H1 (cell line): ENCODE data around the gene ACTN4. TPM values are rescaled to one million over a fixed set of nuclear protein-coding genes. Genes with fewer than 3 reads are reported as not detected.

ENCODE experiments used
- CTCF ChIA-PET: fragments of 300-600 bp; sonication (Branson Sonifier 250); formaldehyde crosslinking; loops from one replicate; lab custom pipeline; 2021; ENCODE audit not compliant: partially characterized antibody; lab: Charles Lee
- POLR2A ChIA-PET: fragments of 300-600 bp; sonication (Branson Sonifier 250); formaldehyde crosslinking; loops from one replicate; lab custom pipeline; 2021; ENCODE audit warnings: inconsistent platforms; ENCODE audit not compliant: partially characterized antibody; lab: Charles Lee
- DNase-seq, 2 experiments: peaks; one replicate each; pipeline versions ENCODE4 v3.0.0 to v3.0.0-alpha.2; 2010 to 2022; ENCODE audit warnings: low spot score in 2 of 2, low read depth in 1 of 2, mixed read lengths in 1 of 2
- FAIRE-seq: peaks from 2 replicates; lab custom pipeline; 2011; peaks lifted over from hg19 to GRCh38; lab: Jason Lieb, UNC
- H2AFZ ChIP-seq: 2 replicates; pipeline ENCODE4 v1.8.1; 2012; ENCODE audit warnings: low read length, inconsistent platforms
- H2AK5ac ChIP-seq: 2 replicates; pipeline ENCODE4 v1.6.1; 2013; ENCODE audit warnings: low read depth, low read length
- H2BK120ac ChIP-seq: replicated peaks from 2 replicates; pipeline ENCODE3; 2013; ENCODE audit warnings: low read depth, low read length, inconsistent platforms
- H2BK12ac ChIP-seq: 2 replicates; pipeline ENCODE4 v1.6.1; 2013; ENCODE audit warnings: low read depth, low read length
- H2BK15ac ChIP-seq: 2 replicates; pipeline ENCODE4 v1.6.1; 2013; ENCODE audit warnings: low read length
- H2BK20ac ChIP-seq: 2 replicates; pipeline ENCODE4 v1.6.1; 2013; ENCODE audit warnings: low read length
- H2BK5ac ChIP-seq: 2 replicates; pipeline ENCODE4 v1.6.1; 2013; ENCODE audit warnings: low read depth, low read length
- H3K14ac ChIP-seq: 2 replicates; pipeline ENCODE4 v1.6.1; 2013; ENCODE audit warnings: inconsistent platforms; ENCODE audit not compliant: insufficient read length
- H3K18ac ChIP-seq: 2 replicates; pipeline ENCODE4 v1.6.1; 2013; ENCODE audit warnings: low read length; ENCODE audit errors: extremely low read depth
- H3K23ac ChIP-seq: 2 replicates; pipeline ENCODE4 v1.6.1; 2013; ENCODE audit warnings: inconsistent platforms; ENCODE audit not compliant: insufficient read length
- H3K23me2 ChIP-seq: 2 replicates; pipeline ENCODE4 v1.6.1; 2013; ENCODE audit warnings: low read depth, low read length
- H3K27ac ChIP-seq: 2 replicates; pipeline ENCODE4 v1.6.1; 2011; ENCODE audit warnings: low read depth, low read length, inconsistent platforms
- H3K27me3 ChIP-seq, 4 experiments: replicated peaks in 1 of 4; 1 replicate in 1 of 4; 2 replicates in 3 of 4; pipeline versions ENCODE4 v1.6.1 to v1.8.1; 2011 to 2013; ENCODE audit warnings: low read length in 3 of 4, mild to moderate bottlenecking in 3 of 4, inconsistent platforms in 2 of 4, mixed read lengths in 2 of 4, moderate library complexity in 1 of 4; ENCODE audit not compliant: control insufficient read depth in 3 of 4, insufficient read depth in 3 of 4; ENCODE audit errors: extremely low read depth in 1 of 4
- H3K36me3 ChIP-seq, 4 experiments: 2 replicates each; pipeline versions ENCODE4 v1.6.1 to v1.8.1; 2011 to 2013; ENCODE audit warnings: mild to moderate bottlenecking in 4 of 4, low read length in 3 of 4, moderate library complexity in 2 of 4, control low read depth in 1 of 4, inconsistent platforms in 1 of 4; ENCODE audit not compliant: insufficient read depth in 4 of 4, control insufficient read depth in 2 of 4
- H3K4ac ChIP-seq: replicated peaks from 2 replicates; pipeline ENCODE3; 2013; ENCODE audit warnings: low read length, low read depth, mixed read lengths, inconsistent platforms; ENCODE audit not compliant: insufficient read length
- H3K4me1 ChIP-seq, 4 experiments: replicated peaks in 1 of 4; 1 replicate in 1 of 4; 2 replicates in 3 of 4; pipeline versions ENCODE4 v1.6.1 to v1.8.1; 2011 to 2013; ENCODE audit warnings: low read length in 3 of 4, inconsistent platforms in 2 of 4, mixed read lengths in 1 of 4; ENCODE audit not compliant: insufficient read depth in 4 of 4, control insufficient read depth in 3 of 4
- H3K4me2 ChIP-seq, 2 experiments: 2 replicates each; pipeline versions ENCODE4 v1.6.1 to v1.8.1; 2011 to 2013; ENCODE audit warnings: low read depth in 2 of 2, low read length in 2 of 2, control low read depth in 1 of 2, inconsistent platforms in 1 of 2, mild to moderate bottlenecking in 1 of 2; ENCODE audit not compliant: insufficient read depth in 1 of 2
- H3K4me3 ChIP-seq, 4 experiments: fragments of 200-600, 300-600 bp in 1 of 4; sonication (generic), shearing (Covaris generic), sonication (Bioruptor Twin) in 1 of 4; 2 replicates each; pipeline versions ENCODE4 v1.5.1 to v1.8.1; 2011 to 2016; ENCODE audit warnings: low read length in 4 of 4, low read depth in 3 of 4, control low read depth in 2 of 4, inconsistent platforms in 2 of 4, mild to moderate bottlenecking in 2 of 4, mixed read lengths in 1 of 4, moderate library complexity in 1 of 4; ENCODE audit not compliant: insufficient read depth in 2 of 4; ENCODE audit errors: extremely low read depth in 1 of 4
- H3K56ac ChIP-seq: replicated peaks from 2 replicates; pipeline ENCODE3; 2013; ENCODE audit warnings: low read depth, mild to moderate bottlenecking, mixed read lengths, low read length, inconsistent platforms; ENCODE audit not compliant: insufficient read length
- H3K79me1 ChIP-seq: 2 replicates; pipeline ENCODE4 v1.6.1; 2013; ENCODE audit warnings: low read depth, low read length, control low read depth
- H3K79me2 ChIP-seq, 2 experiments: 2 replicates each; pipeline versions ENCODE4 v1.6.1 to v1.8.1; 2012 to 2013; ENCODE audit warnings: low read length in 2 of 2, mild to moderate bottlenecking in 2 of 2, inconsistent platforms in 1 of 2; ENCODE audit not compliant: insufficient read depth in 2 of 2, control insufficient read depth in 1 of 2
- H3K9ac ChIP-seq, 4 experiments: replicated peaks in 1 of 4; 1 replicate in 1 of 4; 2 replicates in 3 of 4; pipeline versions ENCODE4 v1.6.1 to v1.8.1; 2011 to 2013; ENCODE audit warnings: low read depth in 3 of 4, low read length in 3 of 4, control low read depth in 2 of 4, mild to moderate bottlenecking in 2 of 4, moderate library complexity in 2 of 4, inconsistent platforms in 1 of 4; ENCODE audit errors: extremely low read depth in 1 of 4
- H3K9me3 ChIP-seq, 2 experiments: 2 replicates each; pipeline versions ENCODE4 v1.6.1 to v1.8.1; 2012 to 2013; ENCODE audit warnings: mild to moderate bottlenecking in 2 of 2, moderate library complexity in 2 of 2, control low read depth in 1 of 2, inconsistent platforms in 1 of 2, low read depth in 1 of 2, low read length in 1 of 2, mixed read lengths in 1 of 2; ENCODE audit not compliant: insufficient read depth in 2 of 2
- H4K20me1 ChIP-seq, 2 experiments: replicated peaks in 1 of 2; 2 replicates each; pipeline versions ENCODE3 to v1.8.1; 2011 to 2013; ENCODE audit warnings: inconsistent platforms in 2 of 2, low read length in 2 of 2, mild to moderate bottlenecking in 1 of 2; ENCODE audit not compliant: insufficient read depth in 2 of 2, control insufficient read depth in 1 of 2
- H4K5ac ChIP-seq: 2 replicates; pipeline ENCODE4 v1.6.1; 2013; ENCODE audit warnings: low read length, low read depth, mixed read lengths, inconsistent platforms; ENCODE audit not compliant: insufficient read length
- H4K8ac ChIP-seq: 2 replicates; pipeline ENCODE4 v1.8.0; 2013; ENCODE audit warnings: mild to moderate bottlenecking, moderate library complexity, low read length, inconsistent platforms; ENCODE audit not compliant: insufficient read depth; ENCODE audit errors: extremely low read depth
- H4K91ac ChIP-seq: replicated peaks from 2 replicates; pipeline ENCODE3; 2013; ENCODE audit warnings: low read length, mixed read lengths, inconsistent platforms; ENCODE audit not compliant: insufficient read length
- EP300 ChIP-seq, 2 experiments: IDR thresholded peaks; 1 replicate in 1 of 2; 2 replicates in 1 of 2; pipeline ENCODE4 v1.6.1; 2011 to 2012; ENCODE audit warnings: low read depth in 2 of 2, low read length in 2 of 2, mild to moderate bottlenecking in 2 of 2, borderline replicate concordance in 1 of 2, inconsistent platforms in 1 of 2, moderate library complexity in 1 of 2
- WGBS, 2 experiments: shearing (Covaris generic) in 1 of 2; methylation state at CpG; one replicate each; pipeline versions ENCODE4 v1.1.6 to v1.1.7; 2013 to 2015; ENCODE audit warnings: low lambda C conversion rate in 2 of 2, mixed read lengths in 2 of 2, inconsistent platforms in 1 of 2, low coverage in 1 of 2, missing lambda C conversion rate in 1 of 2; ENCODE audit not compliant: insufficient replicate concordance in 2 of 2, insufficient coverage in 1 of 2, insufficient read length in 1 of 2; ENCODE audit errors: extremely low coverage in 1 of 2, missing lambda C conversion rate in 1 of 2; 5-methylcytosine and 5-hydroxymethylcytosine counted together
- polyA plus RNA-seq, 7 experiments: library from polyadenylated mRNA; depleted of rRNA in 3 of 7; stranded (reverse) in 5 of 7; unstranded in 2 of 7; fragments of >200 nt in 5 of 7; fragments of 200-250 nt in 2 of 7; gene quantifications; 1 replicate in 5 of 7; 2 replicates in 1 of 7; 4 replicates in 1 of 7; pipeline versions ENCODE4 v1.2.1 to v1.2.3, GENCODE V29; 2011 to 2013; ENCODE audit warnings: missing spikeins in 2 of 7, mixed read lengths in 2 of 7
- total RNA-seq: library from RNA; stranded (reverse); fragmentation: NEBNext Ultra II Directional; extraction: Animal tissue kit (Norgen Biotek cat#: 25700); gene quantifications from 2 replicates; pipeline ENCODE4 v1.2.1, GENCODE V29; 2021

The ACTN4 gene
- total and polyA plus RNA-seq, 2 of the 8 experiments (the other 6 are each of a cell fraction or from before 2014, with no cell fraction given): 211 to 520 TPM

DNA sequence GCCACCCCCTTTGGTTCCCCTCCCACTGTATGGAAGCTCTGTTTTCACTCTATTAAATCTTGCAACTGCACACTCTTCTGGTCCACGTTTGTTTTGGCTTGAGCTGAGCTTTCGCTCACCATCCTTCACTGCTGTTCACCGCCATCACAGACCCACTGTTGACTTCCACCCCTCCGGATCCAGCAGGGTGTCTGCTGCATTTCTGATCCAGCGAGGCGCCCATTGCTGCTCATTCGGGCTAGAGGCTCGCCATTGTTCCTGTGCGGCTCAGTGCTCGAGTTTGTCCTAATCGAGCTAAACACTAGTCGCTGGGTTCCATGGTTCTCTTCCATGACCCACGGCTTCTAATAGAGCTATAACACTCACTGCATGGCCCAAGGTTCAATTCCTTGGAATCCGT lies 42.7 kb downstream of the ACTN4 start:
- H4K20me1 ChIP-seq: peaks cover 0 to 11% of the 10 kb centered on the region in 2 experiments
- peaks cover 1% of the 10 kb centered on the region; the same call in 1 of the 2 replicates for H3K23me2 ChIP-seq
- POLR2A ChIA-PET: interaction anchor here (1.1 to 23.4 kb wide), 10 partner anchors 8 to 55 kb away, joined by 3 to 495 read pairs (median 9); partner anchors contain the start of gene ACTN4

More for the DNA sequence above, 42.7 kb downstream of the ACTN4 start:
- DNase-seq (no peak), FAIRE-seq (no peak)
- no peaks in the 10 kb centered on the region; a peak in 1 of 8 replicates for H3K36me3 ChIP-seq
- peak overlapping the region; percentile 66 for H2BK5ac ChIP-seq
- no peak overlapping the region for H3K23ac ChIP-seq
- H3K18ac ChIP-seq: no peak overlapping the region
- no peak overlapping the region for H3K4me3 ChIP-seq
- H3K79me2 ChIP-seq: peaks cover 4 to 92% of the 10 kb centered on the region in 2 experiments; a peak in 2 of 4 replicates
- no peak overlapping the region for H4K91ac ChIP-seq
- no peaks in the 10 kb centered on the region for H3K27me3 ChIP-seq
- no peak overlapping the region for H3K14ac ChIP-seq
- peaks cover 17% of the 10 kb centered on the region for H3K79me1 ChIP-seq
- H3K9ac ChIP-seq: no peak overlapping the region
- no peak overlapping the region for H4K5ac ChIP-seq
- no peak overlapping the region; the same call in 1 of the 2 replicates for H2BK15ac ChIP-seq
- H3K4me1 ChIP-seq: peaks cover 17 to 40% (median 27%) of the 10 kb centered on the region in 4 experiments
- no peak overlapping the region for H4K8ac ChIP-seq
- H3K56ac ChIP-seq: no peak overlapping the region
- no peak overlapping the region for H3K4ac ChIP-seq
- no peak overlapping the region for H3K4me2 ChIP-seq
- no peak overlapping the region for H2AFZ ChIP-seq
- CTCF ChIA-PET: interaction anchor here (0.7 to 5.6 kb wide), 6 partner anchors 9 to 55 kb away, joined by 3 to 32 read pairs (median 4); no protein-coding TSS in a partner anchor
- no peak overlapping the region for H2BK120ac ChIP-seq
- no peaks in the 10 kb centered on the region for H3K9me3 ChIP-seq
- peak overlapping the region; percentile 53; the same call in 1 of the 2 replicates for H2AK5ac ChIP-seq
- WGBS, 2 experiments: 95% methylated on average over 14 of the region's 14 CpGs; no CpG with 5 or more reads in 1 of the 2 experiments
- no peak for TF ChIP-seq EP300 (IDR thresholded peaks at IDR 0.05; ENCODE audit: borderline replicate concordance in 1 of 2, low read depth in 2 of 2, low read length in 2 of 2)
- no peak overlapping the region for H3K27ac ChIP-seq
- H2BK20ac ChIP-seq: no peak overlapping the region
- H2BK12ac ChIP-seq: no peak overlapping the region
